T-helper 17 cell (primary cell): ENCODE data around the gene FKBP5. TPM values are rescaled to one million over a fixed set of nuclear protein-coding genes. Genes with fewer than 3 reads are reported as not detected.
"Not testable (repeated sequence)": the region's sequence is repeated elsewhere in the genome, so short reads cannot be mapped to it uniquely, and the experiment has no call there.

ENCODE experiments used
- ATAC-seq: fragments of 150-1000 bp; cut with Tn5 transposase; 2 replicates; pipeline ENCODE4 v1.10.0; 2021; ENCODE audit warnings: mild to moderate bottlenecking, moderate library complexity
- DNase-seq, 3 donors: peaks; one replicate each; pipeline versions ENCODE4 v3.0.0 to v3.0.0-alpha.2; 2020 to 2021
- H3K9me3 ChIP-seq: one replicate; pipeline ENCODE4 v1.7.0; 2013; ENCODE audit warnings: low read length, mild to moderate bottlenecking; ENCODE audit not compliant: control insufficient read depth, poor library complexity, severe bottlenecking
- H3K27ac Mint-ChIP-seq: one replicate; pipeline ENCODE4 v1.8.0; 2022; ENCODE audit warnings: mild to moderate bottlenecking, moderate library complexity, mixed read lengths
- H3K27me3 Mint-ChIP-seq: one replicate; pipeline ENCODE4 v1.8.0; 2022; ENCODE audit warnings: mixed read lengths
- H3K36me3 Mint-ChIP-seq: one replicate; pipeline ENCODE4 v1.8.0; 2022; ENCODE audit warnings: low read depth, mixed read lengths
- H3K4me1 Mint-ChIP-seq: one replicate; pipeline ENCODE4 v1.8.0; 2022; ENCODE audit warnings: mild to moderate bottlenecking, mixed read lengths
- H3K4me3 Mint-ChIP-seq: one replicate; pipeline ENCODE4 v1.8.0; 2022; ENCODE audit warnings: mild to moderate bottlenecking, moderate library complexity, mixed read lengths
- total RNA-seq, 4 donors: library from RNA in 2 of 4; stranded (reverse) in 2 of 4; gene quantifications; one replicate each; pipeline ENCODE4 v1.2.3 and lab custom pipeline; 2022 to 2026

FKBP5 gene
- total RNA-seq, 2 donors from 2014 or later, result 53.3 to 60.8 TPM

DNA sequence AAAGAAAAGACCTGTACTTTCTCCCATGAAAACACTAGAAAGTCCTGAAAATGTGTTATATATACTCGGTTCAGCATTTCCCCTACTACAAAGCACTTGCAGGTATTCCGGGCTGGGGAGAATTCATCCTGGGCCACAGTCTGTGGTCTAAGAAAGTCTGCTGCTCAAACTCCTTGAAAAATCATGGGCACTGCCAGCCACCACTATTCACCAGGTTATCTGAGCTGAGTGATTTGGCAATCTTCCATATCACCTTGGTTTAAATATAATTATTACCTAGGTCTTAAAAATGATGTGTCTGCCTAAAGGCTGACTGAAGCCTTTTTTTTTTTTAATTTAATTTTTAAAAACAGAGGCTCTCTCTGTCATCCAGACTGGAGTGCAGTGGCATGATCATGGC is 11.3 kb downstream of the FKBP5 start:
- H3K27ac Mint-ChIP-seq, result peak overlapping the region; percentile 92
- ATAC-seq (peak; percentile 41), DNase-seq (no peak)
- peaks cover 6% of the 10 kb centered on the region for H3K36me3 Mint-ChIP-seq
- peak overlapping the region; percentile 82 for H3K4me3 Mint-ChIP-seq
- peaks cover 58% of the 10 kb centered on the region for H3K4me1 Mint-ChIP-seq
- H3K9me3 ChIP-seq, result no peaks in the 10 kb centered on the region
- H3K27me3 Mint-ChIP-seq, result no peaks in the 10 kb centered on the region

DNA sequence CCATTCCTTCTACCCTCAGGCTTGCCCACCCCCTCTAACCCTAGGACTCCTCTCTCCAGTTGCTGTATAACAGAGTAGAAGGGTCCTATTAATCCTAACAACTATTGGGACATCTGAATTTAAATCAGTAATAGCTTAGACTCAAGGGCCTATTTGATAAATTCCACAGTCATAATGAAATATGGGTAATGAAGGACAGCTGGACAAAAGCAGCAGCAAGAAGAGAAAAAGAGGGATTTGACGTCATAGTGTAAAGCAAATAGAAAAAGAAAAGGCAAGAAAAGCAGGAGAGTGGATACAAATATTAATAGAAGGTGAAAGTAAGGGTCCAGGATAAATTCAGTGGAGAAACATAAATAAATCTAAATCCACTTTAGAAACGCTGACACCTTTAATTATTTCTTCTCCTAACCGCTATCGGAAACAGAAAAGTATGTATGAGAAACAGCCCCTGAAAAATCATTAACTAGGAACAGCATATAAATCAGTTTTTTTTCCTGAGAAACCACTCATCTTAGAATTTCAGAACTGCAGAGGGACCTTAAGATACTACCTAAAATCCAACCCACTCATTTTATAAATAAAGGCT is 12.8 kb downstream of the FKBP5 start:
- H3K9me3 ChIP-seq, result no peaks in the 10 kb centered on the region
- H3K4me3 Mint-ChIP-seq, result peak overlapping the region; percentile 73
- H3K27ac Mint-ChIP-seq, result peak overlapping the region; percentile 86
- peaks cover 49% of the 10 kb centered on the region for H3K4me1 Mint-ChIP-seq
- H3K36me3 Mint-ChIP-seq, result peaks cover 6% of the 10 kb centered on the region
- no peaks in the 10 kb centered on the region for H3K27me3 Mint-ChIP-seq
- no peak for DNase-seq
- no peak for ATAC-seq

DNA sequence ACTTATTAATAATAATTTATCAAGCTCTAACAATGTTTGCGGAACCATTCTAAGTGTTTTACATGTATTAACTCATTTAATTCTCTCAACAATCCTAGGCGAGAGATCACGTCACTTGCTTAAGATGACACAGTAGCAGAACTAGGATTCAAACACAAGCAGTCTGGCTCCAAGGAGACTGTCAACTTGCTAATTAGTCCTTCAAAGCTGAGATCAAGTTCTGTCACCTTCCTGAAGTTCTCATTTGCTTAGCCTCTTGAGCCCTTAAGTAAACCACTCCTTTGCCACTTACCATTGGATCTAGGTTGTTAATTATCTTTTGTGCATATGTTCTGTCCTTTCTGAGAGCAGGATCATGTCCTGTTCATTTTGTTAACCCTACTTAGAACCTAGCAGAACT is 14.1 kb downstream of the FKBP5 start:
- ATAC-seq (no peak), DNase-seq (no peak)
- H3K27me3 Mint-ChIP-seq, result no peaks in the 10 kb centered on the region
- peak overlapping the region; percentile 19 for H3K4me3 Mint-ChIP-seq
- H3K27ac Mint-ChIP-seq, result peak overlapping the region; percentile 86
- H3K9me3 ChIP-seq, result no peaks in the 10 kb centered on the region
- peaks cover 53% of the 10 kb centered on the region for H3K4me1 Mint-ChIP-seq
- peaks cover 6% of the 10 kb centered on the region for H3K36me3 Mint-ChIP-seq

DNA sequence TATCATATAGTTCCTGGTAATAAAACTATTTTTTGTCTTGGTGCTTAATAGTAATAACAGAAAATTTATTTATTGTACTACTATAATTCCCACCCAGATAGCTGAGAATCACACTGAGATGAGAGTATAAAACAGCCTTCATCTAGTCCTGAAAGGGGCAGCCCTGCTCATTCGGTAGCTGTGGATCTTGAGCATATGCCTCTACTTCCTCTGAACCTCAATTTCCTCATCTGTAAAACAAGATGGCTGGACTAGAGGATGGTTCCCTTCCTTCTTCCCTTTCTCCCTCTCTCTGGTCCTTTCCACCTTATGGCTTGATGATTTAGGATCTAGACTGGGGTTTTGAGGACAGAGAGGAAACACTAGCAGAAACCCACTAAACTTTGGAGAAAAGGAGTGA is 15.0 kb downstream of the FKBP5 start:
- H3K27me3 Mint-ChIP-seq, result no peaks in the 10 kb centered on the region
- DNase-seq, result no peak
- H3K4me1 Mint-ChIP-seq, result peaks cover 56% of the 10 kb centered on the region
- H3K36me3 Mint-ChIP-seq, result peaks cover 6% of the 10 kb centered on the region
- H3K4me3 Mint-ChIP-seq, result peak overlapping the region; percentile 5
- ATAC-seq, result peak; percentile 43
- no peaks in the 10 kb centered on the region for H3K9me3 ChIP-seq
- peak overlapping the region; percentile 86 for H3K27ac Mint-ChIP-seq

DNA sequence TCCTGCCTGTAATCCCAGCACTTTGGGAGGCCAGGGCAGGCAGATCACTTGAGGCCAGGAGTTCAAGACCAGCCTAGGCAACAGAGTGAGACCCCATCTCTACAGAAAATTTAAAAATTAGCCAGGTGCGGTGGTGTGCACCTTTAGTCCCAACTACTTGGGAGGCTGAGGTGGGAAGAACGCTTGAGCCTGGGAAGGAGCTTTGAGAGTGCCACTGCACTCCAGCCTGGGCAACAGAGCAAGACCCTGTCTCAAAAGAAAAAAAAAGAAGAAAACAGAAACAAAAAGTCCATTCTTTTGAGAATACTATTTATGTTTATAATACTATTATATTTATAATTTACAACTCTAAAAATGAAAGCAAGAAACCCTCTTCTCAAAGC is 15.4 kb downstream of the FKBP5 start:
- not testable (repeated sequence) for H3K9me3 ChIP-seq, H3K4me3 Mint-ChIP-seq, DNase-seq, ATAC-seq, H3K27me3 Mint-ChIP-seq, H3K36me3 Mint-ChIP-seq
- Mint-ChIP-seq H3K4me1 (peaks cover 51% of the 10 kb centered on the region), H3K27ac (peak overlapping the region; percentile 86)

DNA sequence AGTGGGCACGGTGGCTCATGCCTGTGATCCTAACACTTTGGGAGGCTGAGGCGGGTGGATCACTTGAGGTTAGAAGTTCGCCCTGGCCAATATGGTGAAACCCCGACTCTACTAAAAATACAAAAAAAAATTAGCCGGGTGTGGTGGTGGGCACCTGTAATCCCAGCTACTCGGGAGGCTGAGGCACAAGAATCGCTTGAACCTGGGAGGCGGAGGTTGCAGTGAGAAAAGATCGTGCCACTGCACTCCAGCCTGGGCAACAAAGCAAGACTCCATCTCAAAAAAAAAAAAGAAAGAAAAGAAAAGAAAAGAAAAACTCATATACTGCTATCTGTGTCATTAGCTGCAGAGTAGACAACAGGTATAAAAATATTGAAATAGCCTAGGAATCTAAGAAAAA is 18.3 kb downstream of the FKBP5 start:
- H3K4me3 Mint-ChIP-seq, H3K36me3 Mint-ChIP-seq, H3K27me3 Mint-ChIP-seq, DNase-seq, H3K9me3 ChIP-seq, H3K27ac Mint-ChIP-seq, ATAC-seq: not testable (repeated sequence)
- peaks cover 34% of the 10 kb centered on the region for H3K4me1 Mint-ChIP-seq

DNA sequence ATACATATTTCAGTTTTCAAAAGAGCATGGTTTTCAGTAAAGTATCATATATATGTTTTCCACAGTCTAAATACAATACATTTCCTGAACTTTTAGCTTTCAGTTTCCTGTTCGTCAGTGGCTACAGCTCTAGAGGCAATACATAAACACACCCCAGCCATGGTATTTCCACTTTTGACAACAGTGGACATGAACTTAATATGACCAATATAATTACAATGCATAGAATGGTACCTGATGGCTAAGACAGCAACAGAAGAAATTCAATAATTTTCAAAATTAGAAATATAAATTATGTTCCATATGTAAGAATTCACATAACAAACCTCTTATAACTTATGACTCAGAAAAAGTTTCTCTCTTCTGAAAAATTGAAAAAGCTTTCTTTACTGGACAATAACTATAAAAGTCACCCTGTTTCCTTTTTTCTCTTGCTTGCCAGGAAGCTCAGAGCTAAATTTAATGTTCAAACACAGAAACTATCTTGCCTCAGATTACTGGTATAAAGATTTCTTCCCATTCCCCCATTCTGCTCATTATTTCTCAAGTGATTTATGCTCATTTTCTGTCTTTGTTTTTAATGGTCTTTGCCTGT is 19.2 kb downstream of the FKBP5 start:
- Mint-ChIP-seq H3K27me3 (no peaks in the 10 kb centered on the region), H3K27ac (no peak overlapping the region), H3K36me3 (no peaks in the 10 kb centered on the region), H3K4me3 (peak overlapping the region; percentile 76), H3K4me1 (peaks cover 27% of the 10 kb centered on the region)
- H3K9me3 ChIP-seq, result no peaks in the 10 kb centered on the region
- peak; percentile 71 for ATAC-seq
- no peak for DNase-seq

DNA sequence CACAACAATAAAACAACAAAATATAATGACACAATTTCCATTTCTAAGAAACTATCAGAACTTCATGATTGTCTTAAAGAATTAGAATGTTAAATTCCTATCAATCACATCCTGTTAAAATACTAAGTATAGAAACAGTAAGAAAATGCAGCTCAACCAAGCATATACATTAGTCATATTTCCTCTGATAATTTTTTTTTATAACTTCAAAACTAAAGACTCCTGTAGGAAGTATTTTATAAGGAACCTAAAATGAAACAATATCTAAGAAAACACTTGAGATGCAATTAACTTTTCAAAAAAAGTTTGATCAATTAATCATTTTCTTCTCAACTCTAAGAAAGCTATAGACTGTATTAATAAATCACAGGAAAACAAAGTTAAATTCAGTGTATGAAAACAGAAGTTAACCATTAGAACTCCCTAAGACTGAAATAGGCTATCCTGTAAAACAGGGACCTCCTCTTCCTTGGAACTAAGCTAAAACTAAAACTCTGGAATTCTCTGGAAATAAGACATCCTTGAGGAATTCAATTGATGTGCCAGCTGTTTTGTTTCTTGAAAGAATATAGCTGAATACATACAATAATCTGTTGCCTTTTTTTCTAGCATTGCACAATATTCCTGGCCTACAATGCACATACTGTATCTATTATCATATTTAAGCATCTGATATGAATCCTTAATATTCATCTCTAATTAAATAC is 19.8 kb downstream of the FKBP5 start:
- H3K9me3 ChIP-seq, result no peaks in the 10 kb centered on the region
- ATAC-seq (no peak), DNase-seq (no peak)
- H3K27me3 Mint-ChIP-seq, result no peaks in the 10 kb centered on the region
- peaks cover 21% of the 10 kb centered on the region for H3K4me1 Mint-ChIP-seq
- no peaks in the 10 kb centered on the region for H3K36me3 Mint-ChIP-seq
- H3K27ac Mint-ChIP-seq, result no peak overlapping the region
- peak overlapping the region; percentile 76 for H3K4me3 Mint-ChIP-seq

DNA sequence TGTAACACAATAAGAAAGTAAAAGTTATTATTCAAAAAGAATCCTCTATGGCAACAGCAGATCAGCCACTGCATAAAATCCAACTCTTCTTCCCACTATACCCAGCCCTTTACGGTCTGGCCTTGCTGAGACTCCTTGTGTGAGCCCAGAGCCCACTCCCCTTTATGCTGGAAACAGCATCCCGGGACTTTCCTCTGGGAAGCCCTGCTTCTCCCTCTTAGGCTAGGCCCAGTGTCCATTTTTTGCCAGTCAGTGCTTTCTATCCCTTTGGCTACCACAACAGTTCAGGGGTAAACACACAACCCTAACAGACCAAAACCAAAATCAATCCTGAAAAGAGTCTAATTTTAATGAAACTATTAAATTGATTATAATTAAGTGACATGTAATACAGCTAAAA is 20.6 kb downstream of the FKBP5 start:
- ATAC-seq (no peak), DNase-seq (no peak)
- H3K4me1 Mint-ChIP-seq, result peaks cover 17% of the 10 kb centered on the region
- no peaks in the 10 kb centered on the region for H3K36me3 Mint-ChIP-seq
- no peak overlapping the region for H3K27ac Mint-ChIP-seq
- no peaks in the 10 kb centered on the region for H3K27me3 Mint-ChIP-seq
- H3K9me3 ChIP-seq, result no peaks in the 10 kb centered on the region
- peak overlapping the region; percentile 85 for H3K4me3 Mint-ChIP-seq

DNA sequence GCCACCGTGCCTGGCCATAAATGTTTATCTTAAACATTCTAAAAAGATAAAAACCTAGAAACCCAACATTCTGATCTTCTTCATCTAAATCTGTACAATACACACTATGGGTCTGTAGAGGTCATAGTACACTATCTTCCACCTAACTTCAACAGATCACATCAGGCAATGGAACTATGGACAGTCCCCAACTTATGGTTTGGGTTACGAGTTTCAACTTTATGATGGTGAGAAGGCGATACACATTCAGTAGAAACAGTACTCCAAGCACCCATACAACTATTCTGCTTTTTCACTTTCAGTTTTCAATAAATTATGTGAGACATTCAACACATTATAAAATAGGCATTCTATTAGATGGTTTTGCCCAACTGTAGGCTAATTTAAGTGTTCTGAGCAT is 23.1 kb downstream of the FKBP5 start:
- Mint-ChIP-seq H3K27me3 (no peaks in the 10 kb centered on the region), H3K27ac (no peak overlapping the region), H3K4me3 (no peak overlapping the region), H3K36me3 (no peaks in the 10 kb centered on the region), H3K4me1 (peaks cover 10% of the 10 kb centered on the region)
- DNase-seq (no peak), ATAC-seq (peak; percentile 35)
- no peaks in the 10 kb centered on the region for H3K9me3 ChIP-seq

DNA sequence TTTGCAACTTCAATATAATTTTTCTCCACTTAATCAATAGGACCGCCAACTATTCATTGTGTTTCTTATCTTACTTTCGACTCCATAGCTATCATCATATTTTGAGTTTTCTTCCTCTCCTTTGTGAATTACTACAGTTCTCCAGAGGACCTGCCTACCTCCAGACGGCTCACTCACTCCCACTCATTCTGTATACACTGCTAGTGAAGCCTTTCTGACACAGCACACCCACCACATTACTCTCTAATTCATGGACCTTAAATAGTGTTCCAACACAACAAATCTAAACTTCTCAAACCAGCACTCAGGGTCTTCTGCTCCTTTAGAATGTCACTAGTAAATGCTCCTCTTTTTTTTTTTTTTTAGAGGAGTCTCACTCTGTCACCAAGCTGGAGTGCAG is 23.8 kb downstream of the FKBP5 start:
- Mint-ChIP-seq H3K27ac (no peak overlapping the region), H3K4me1 (peaks cover 8% of the 10 kb centered on the region), H3K4me3 (no peak overlapping the region), H3K27me3 (no peaks in the 10 kb centered on the region), H3K36me3 (no peaks in the 10 kb centered on the region)
- ATAC-seq, result no peak
- no peaks in the 10 kb centered on the region for H3K9me3 ChIP-seq
- no peak for DNase-seq

DNA sequence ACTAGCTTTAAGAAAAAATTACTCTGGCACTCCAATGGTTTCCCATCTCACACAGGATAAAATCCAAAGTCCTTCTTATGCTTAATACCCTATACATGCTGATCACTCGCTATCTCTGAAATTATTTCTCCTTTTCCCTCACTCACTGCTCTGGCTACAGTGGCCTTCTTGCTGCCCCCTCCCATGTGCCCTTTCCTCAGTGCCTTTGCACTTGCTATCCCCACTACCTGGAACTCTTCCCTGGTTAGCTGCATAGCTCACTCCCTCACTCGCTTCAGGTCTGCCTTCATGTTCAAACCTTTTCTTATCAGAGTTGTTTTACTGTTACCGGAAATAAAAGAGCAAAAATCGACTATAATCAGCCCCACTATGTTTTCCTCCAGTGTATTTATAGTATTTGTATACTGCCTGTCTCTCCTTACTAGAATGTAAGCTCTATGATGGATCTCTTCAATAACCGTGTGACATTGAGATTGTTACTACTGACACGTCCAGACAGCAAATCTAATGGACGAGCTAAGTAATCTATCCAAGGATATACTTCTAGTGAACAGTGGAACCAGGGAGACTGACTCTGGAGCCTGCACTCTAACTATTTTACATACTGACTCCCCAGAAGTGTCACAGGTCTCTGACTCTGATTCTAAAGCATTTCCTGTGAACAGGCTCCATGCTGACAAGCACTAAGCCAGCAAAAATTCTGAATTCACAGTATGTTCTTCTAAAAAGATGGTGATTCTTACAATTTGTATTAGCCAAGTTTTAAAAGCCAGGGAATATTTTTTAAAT is 25.1 kb downstream of the FKBP5 start:
- Mint-ChIP-seq H3K4me3 (no peak overlapping the region), H3K27ac (no peak overlapping the region), H3K4me1 (peaks cover 3% of the 10 kb centered on the region), H3K27me3 (no peaks in the 10 kb centered on the region), H3K36me3 (no peaks in the 10 kb centered on the region)
- no peaks in the 10 kb centered on the region for H3K9me3 ChIP-seq
- DNase-seq (no peak), ATAC-seq (peak; percentile 75)

DNA sequence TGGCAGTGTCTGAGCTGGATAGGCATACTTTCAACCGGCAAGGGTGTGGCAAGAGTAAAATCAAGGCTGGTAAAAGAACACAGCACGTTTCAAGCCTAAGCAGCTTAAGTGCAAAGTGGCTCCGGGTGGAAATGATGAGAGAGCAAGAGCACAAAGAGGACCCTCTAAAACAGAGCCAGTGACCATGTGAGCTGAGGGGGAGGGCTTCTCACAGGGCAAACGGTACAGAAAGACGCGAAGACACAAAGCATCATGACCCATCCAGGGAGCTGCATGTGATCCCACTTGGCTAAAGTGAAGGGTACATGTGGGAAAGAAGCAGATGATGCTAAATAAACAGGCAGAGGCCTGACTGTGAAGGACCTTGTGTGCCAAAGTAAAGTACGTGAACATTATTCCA is 25.7 kb downstream of the FKBP5 start:
- DNase-seq (no peak), ATAC-seq (no peak)
- Mint-ChIP-seq H3K4me1 (peaks cover under 1% of the 10 kb centered on the region), H3K4me3 (no peak overlapping the region), H3K27ac (no peak overlapping the region), H3K36me3 (no peaks in the 10 kb centered on the region), H3K27me3 (no peaks in the 10 kb centered on the region)
- H3K9me3 ChIP-seq, result no peaks in the 10 kb centered on the region
